Transverse colon (tissue), 4 donors: ENCODE results near the gene GNPNAT1. TPM values are rescaled to one million over a fixed set of nuclear protein-coding genes. Genes with fewer than 3 reads are reported as not detected.

Source experiments
- DNase-seq: peaks from one replicate; pipeline ENCODE4 v3.0.0-alpha.2; 2019
- H3K27ac ChIP-seq, 4 donors: fragments of 200-600 bp; sonication (generic); 2 replicates each; pipeline ENCODE4 v1.5.1; 2016 to 2018; ENCODE audit warnings: inconsistent platforms in 4 of 4
- H3K27me3 ChIP-seq: fragments of 200-600 bp; sonication (generic); 2 replicates; pipeline ENCODE4 v1.5.1; 2017; ENCODE audit warnings: inconsistent platforms
- H3K36me3 ChIP-seq, 4 donors: fragments of 200-600 bp; sonication (generic); 2 replicates each; pipeline ENCODE4 v1.5.1; 2017 to 2019; ENCODE audit warnings: inconsistent platforms in 4 of 4
- H3K4me1 ChIP-seq, 4 donors: fragments of 200-600 bp; sonication (generic); 2 replicates each; pipeline ENCODE4 v1.5.1; 2017 to 2020; ENCODE audit warnings: inconsistent platforms in 4 of 4
- H3K4me3 ChIP-seq, 4 donors: fragments of 200-600 bp; sonication (generic); 1 replicate in 1 of 4; 2 replicates in 3 of 4; pipeline versions ENCODE4 v1.5.1 to v1.6.1; 2017 to 2019; ENCODE audit warnings: inconsistent platforms in 4 of 4
- H3K9me3 ChIP-seq, 2 donors: fragments of 200-600 bp; sonication (generic); 2 replicates each; pipeline ENCODE4 v1.5.1; 2017 to 2019; ENCODE audit warnings: inconsistent platforms in 2 of 2
- EP300 ChIP-seq: sonication (generic); formaldehyde crosslinking; IDR thresholded peaks from one replicate; pipeline ENCODE4 v1.6.1; 2017; ENCODE audit warnings: antibody characterized with exemption, low read depth
- POLR2A ChIP-seq: fragments of 450-650 bp; IDR thresholded peaks from one replicate; pipeline ENCODE4 v1.6.1; 2016; ENCODE audit warnings: antibody characterized with exemption, mild to moderate bottlenecking, moderate library complexity
- POLR2AphosphoS5 ChIP-seq, 3 donors: sonication (generic); formaldehyde crosslinking; IDR thresholded peaks; one replicate each; pipeline ENCODE4 v1.6.1; 2016; ENCODE audit warnings: antibody characterized with exemption in 3 of 3
- WGBS, 2 donors: methylation state at CpG; one replicate each; pipeline ENCODE4 v1.1.5; 2018; ENCODE audit warnings: low coverage in 1 of 2; 5-methylcytosine and 5-hydroxymethylcytosine counted together
- in situ Hi-C, 4 donors: fragments of 200-750 bp; cut with MboI; loops; one replicate each; pipeline versions ENCODE4 v1.15.0 to v1.15.1; 2017; ENCODE audit warnings: low sequenced_read_pairs in 3 of 4, low pct_ligation_motif_present in 1 of 4, low pct_unique_long_range_greater_than_20kb in 1 of 4
- intact Hi-C: fragments of 100-400 bp; cut with DNase I; formaldehyde crosslinking; loops from one replicate; pipeline ENCODE4 v1.15.1; 2023; ENCODE audit warnings: low total_unique reads
- total RNA-seq, 4 donors: library from RNA; depleted of rRNA; stranded (reverse); fragments of >200 nt; gene quantifications; one replicate each; pipeline ENCODE4 v1.1.0, GENCODE V29; 2016
- TF ChIP-seq, protein P1 (sequence below), 5 experiments: fragments of 200-600 bp in 3 of 5; fragments of 450-650 bp in 2 of 5; sonication (generic) in 3 of 5; IDR thresholded peaks; 1 replicate in 2 of 5; 2 replicates in 3 of 5; pipeline ENCODE4 v1.5.1; 2016 to 2017; ENCODE audit warnings: antibody characterized with exemption in 5 of 5, inconsistent platforms in 3 of 5, mild to moderate bottlenecking in 2 of 5, moderate library complexity in 1 of 5

GNPNAT1 gene
- total RNA-seq, 4 donors from 2014 or later = 7.5 to 17.1 (median 12.7) TPM

GRCh38 chr14:52827426-52827825 lies 36.0 kb upstream of the GNPNAT1 start:
- intact Hi-C loops = no loop called here
- Histone ChIP-seq H3K4me3 (no peak overlapping the region), H3K36me3 (no peaks in the 10 kb centered on the region), H3K4me1 (peaks cover 0 to 4% (median 0%) of the 10 kb centered on the region in 4 donors), H3K27me3 (no peaks in the 10 kb centered on the region), H3K9me3 (no peaks in the 10 kb centered on the region), H3K27ac (no peak overlapping the region)
- TF ChIP-seq POLR2AphosphoS5 (IDR thresholded peaks at IDR 0.05) (no peak), POLR2A (no peak), EP300 (no peak)
- TF ChIP-seq, protein P1, sequence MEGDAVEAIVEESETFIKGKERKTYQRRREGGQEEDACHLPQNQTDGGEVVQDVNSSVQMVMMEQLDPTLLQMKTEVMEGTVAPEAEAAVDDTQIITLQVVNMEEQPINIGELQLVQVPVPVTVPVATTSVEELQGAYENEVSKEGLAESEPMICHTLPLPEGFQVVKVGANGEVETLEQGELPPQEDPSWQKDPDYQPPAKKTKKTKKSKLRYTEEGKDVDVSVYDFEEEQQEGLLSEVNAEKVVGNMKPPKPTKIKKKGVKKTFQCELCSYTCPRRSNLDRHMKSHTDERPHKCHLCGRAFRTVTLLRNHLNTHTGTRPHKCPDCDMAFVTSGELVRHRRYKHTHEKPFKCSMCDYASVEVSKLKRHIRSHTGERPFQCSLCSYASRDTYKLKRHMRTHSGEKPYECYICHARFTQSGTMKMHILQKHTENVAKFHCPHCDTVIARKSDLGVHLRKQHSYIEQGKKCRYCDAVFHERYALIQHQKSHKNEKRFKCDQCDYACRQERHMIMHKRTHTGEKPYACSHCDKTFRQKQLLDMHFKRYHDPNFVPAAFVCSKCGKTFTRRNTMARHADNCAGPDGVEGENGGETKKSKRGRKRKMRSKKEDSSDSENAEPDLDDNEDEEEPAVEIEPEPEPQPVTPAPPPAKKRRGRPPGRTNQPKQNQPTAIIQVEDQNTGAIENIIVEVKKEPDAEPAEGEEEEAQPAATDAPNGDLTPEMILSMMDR (IDR thresholded peaks at IDR 0.05) = no peak
- no peak for DNase-seq
- in situ Hi-C loops = loop anchor here (10.0 to 25.0 kb wide), 4 partner anchors 127 to 235 kb away; partner anchors contain the start of gene FERMT2 (in 1 of the 4)

- H3K27me3 ChIP-seq = no peaks in the 10 kb centered on the region
- no peak for DNase-seq
- H3K4me3 ChIP-seq = no peak overlapping the region
- TF ChIP-seq EP300 = no peak
- TF ChIP-seq, protein P1 (IDR thresholded peaks at IDR 0.05) = no peak
- TF ChIP-seq POLR2AphosphoS5 (IDR thresholded peaks at IDR 0.05) = no peak
- no peak for TF ChIP-seq POLR2A
- H3K4me1 ChIP-seq = peaks cover 0 to 4% (median 0%) of the 10 kb centered on the region in 4 donors
- 51 to 60% methylated on average over 4 of the region's 4 CpGs for WGBS, 2 donors
- H3K9me3 ChIP-seq = no peaks in the 10 kb centered on the region
- intact Hi-C loops = no loop called here
- no peak overlapping the region for H3K27ac ChIP-seq
- in situ Hi-C loops = loop anchor here (10.0 to 25.0 kb wide), 4 partner anchors 130 to 237 kb away; partner anchors contain the start of gene FERMT2 (in 1 of the 4)
- H3K36me3 ChIP-seq = no peaks in the 10 kb centered on the region
Measured at GRCh38 chr14:52825085-52825484, 33.7 kb upstream of the GNPNAT1 start.

DNA sequence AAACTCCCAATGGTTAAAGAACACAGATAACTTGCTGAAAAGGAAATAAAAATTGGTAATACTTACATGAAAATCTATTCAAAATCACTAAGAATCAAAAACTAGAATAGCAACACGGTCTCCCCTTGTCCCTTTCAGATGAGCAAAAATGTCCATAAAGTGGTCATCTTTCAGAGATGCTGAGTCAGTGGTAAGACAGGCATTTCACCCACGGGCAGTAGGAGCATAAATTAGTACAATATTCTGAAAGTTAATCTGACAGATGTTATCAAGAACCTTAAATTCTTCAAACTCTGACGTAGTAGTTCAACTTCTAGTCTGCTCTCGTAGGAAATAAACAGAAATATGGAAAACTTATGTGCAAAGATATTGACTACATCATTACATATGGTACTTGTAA lies 33.1 kb upstream of the GNPNAT1 start:
- Histone ChIP-seq H3K4me1 (peaks cover 0 to 4% (median 0%) of the 10 kb centered on the region in 4 donors), H3K9me3 (no peaks in the 10 kb centered on the region), H3K27me3 (no peaks in the 10 kb centered on the region), H3K4me3 (no peak overlapping the region), H3K36me3 (no peaks in the 10 kb centered on the region), H3K27ac (no peak overlapping the region)
- intact Hi-C loops (loop anchor here (5.0 kb wide), 1 partner anchor 233 kb away; no protein-coding TSS in a partner anchor), in situ Hi-C loops (loop anchor here (5.0 to 25.0 kb wide), 7 partner anchors 130 to 488 kb away; partner anchors contain the start of gene FERMT2 (in 1 of the 4))
- TF ChIP-seq, protein P1 (IDR thresholded peaks at IDR 0.05) = no peak
- no peak for TF ChIP-seq POLR2AphosphoS5 (IDR thresholded peaks at IDR 0.05)
- no peak for TF ChIP-seq EP300
- no peak for TF ChIP-seq POLR2A
- WGBS, 2 donors = 33 to 34% methylated on average over 3 to 4 of the region's 4 CpGs
- no peak for DNase-seq

DNA sequence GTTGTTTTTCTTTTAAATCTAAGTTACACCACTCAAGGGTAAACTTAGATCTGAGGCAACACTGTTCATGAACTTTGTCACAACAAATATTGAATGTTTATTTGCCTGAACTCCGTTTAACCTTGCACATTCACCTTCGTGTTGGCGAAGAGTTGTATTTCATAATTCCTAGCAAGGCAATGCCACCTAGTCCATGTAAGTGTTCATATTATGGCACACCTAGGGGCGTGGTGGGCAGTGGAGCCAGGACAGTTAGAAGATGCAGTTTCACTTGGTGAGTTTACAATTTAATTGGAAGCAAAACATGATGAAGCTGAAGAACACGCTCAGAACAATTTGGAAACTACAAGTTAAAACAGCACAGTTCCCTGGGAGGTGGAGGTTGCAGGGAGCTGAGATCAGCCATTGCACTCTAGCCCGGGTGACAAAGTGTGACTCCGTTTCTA lies 30.4 kb upstream of the GNPNAT1 start:
- in situ Hi-C loops = loop anchor here (5.0 to 25.0 kb wide), 7 partner anchors 133 to 490 kb away; partner anchors contain the start of gene FERMT2 (in 1 of the 4)
- Histone ChIP-seq H3K4me1 (peaks cover 0 to 4% (median 0%) of the 10 kb centered on the region in 4 donors), H3K27ac (no peak overlapping the region), H3K27me3 (no peaks in the 10 kb centered on the region), H3K9me3 (no peaks in the 10 kb centered on the region), H3K4me3 (no peak overlapping the region), H3K36me3 (no peaks in the 10 kb centered on the region)
- intact Hi-C loops = loop anchor here (2.0 to 5.0 kb wide), 2 partner anchors 141 to 235 kb away; no protein-coding TSS in a partner anchor
- DNase-seq = no peak
- WGBS, 2 donors = 47 to 60% methylated on average over 7 of the region's 7 CpGs
- TF ChIP-seq POLR2A (no peak), POLR2AphosphoS5 (IDR thresholded peaks at IDR 0.05) (no peak), EP300 (no peak)
- TF ChIP-seq, protein P1 (IDR thresholded peaks at IDR 0.05) = no peak
